ENCODE results near the gene EPAS1.

- TF ChIP-seq CTCF (IDR thresholded peaks at IDR 0.05), result no peak
- no peak for TF ChIP-seq MAX (CRISPR knock-in tag; IDR thresholded peaks at IDR 0.05)
- no peak for TF ChIP-seq ERG (CRISPR knock-in tag; IDR thresholded peaks at IDR 0.05)
Measured at GRCh38 chr2:46300406-46300832, 3.2 kb downstream of the EPAS1 start.

Data from WTC11 (cell line).